Peyer's patch (tissue), 4 donors: ENCODE results near the gene TAF5L.

ENCODE experiments used
- POLR2A ChIP-seq, 2 donors: fragments of 450-650 bp; IDR thresholded peaks; one replicate each; pipeline ENCODE4 v1.5.1; 2017; ENCODE audit warnings: antibody characterized with exemption in 2 of 2, mild to moderate bottlenecking in 2 of 2, moderate library complexity in 2 of 2
- TF ChIP-seq, protein P1 (sequence below), 6 experiments: fragments of 450-650 bp in 4 of 6; fragments of 200-600 bp in 2 of 6; sonication (generic) in 1 of 6; IDR thresholded peaks; one replicate each; pipeline ENCODE4 v1.5.1; 2017 to 2019; ENCODE audit warnings: antibody characterized with exemption in 6 of 6, mild to moderate bottlenecking in 3 of 6, moderate library complexity in 1 of 6

DNA sequence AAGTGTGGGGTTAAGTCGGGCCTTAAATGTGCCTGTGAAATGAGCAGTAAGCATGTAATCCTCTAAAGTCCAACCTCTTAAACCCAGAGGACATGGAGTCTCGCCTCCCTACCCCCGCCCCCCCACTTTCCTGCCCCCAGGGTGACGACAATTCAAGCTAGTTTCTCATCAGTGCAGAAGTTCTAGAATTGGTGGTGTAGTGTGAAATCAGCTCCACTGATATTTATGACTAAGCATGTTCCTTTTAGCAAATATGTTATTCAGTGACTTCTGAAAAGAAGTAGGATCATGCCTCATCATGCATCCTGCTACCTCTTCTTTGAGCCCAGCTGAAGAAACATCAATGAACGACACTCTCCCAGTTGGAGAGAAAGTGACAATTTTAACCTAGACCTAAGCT, 64.8 kb downstream of the TAF5L start:
- TF ChIP-seq, protein P1, sequence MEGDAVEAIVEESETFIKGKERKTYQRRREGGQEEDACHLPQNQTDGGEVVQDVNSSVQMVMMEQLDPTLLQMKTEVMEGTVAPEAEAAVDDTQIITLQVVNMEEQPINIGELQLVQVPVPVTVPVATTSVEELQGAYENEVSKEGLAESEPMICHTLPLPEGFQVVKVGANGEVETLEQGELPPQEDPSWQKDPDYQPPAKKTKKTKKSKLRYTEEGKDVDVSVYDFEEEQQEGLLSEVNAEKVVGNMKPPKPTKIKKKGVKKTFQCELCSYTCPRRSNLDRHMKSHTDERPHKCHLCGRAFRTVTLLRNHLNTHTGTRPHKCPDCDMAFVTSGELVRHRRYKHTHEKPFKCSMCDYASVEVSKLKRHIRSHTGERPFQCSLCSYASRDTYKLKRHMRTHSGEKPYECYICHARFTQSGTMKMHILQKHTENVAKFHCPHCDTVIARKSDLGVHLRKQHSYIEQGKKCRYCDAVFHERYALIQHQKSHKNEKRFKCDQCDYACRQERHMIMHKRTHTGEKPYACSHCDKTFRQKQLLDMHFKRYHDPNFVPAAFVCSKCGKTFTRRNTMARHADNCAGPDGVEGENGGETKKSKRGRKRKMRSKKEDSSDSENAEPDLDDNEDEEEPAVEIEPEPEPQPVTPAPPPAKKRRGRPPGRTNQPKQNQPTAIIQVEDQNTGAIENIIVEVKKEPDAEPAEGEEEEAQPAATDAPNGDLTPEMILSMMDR (IDR thresholded peaks at IDR 0.05): no peak
- TF ChIP-seq POLR2A (IDR thresholded peaks at IDR 0.05): no peak
